Lower lobe of right lung (tissue), 2 donors: ENCODE measurements around the gene TEX55. TPM values are rescaled to one million over a fixed set of nuclear protein-coding genes. Genes with fewer than 3 reads are reported as not detected.
"Not testable (repeated sequence)": the region's sequence is repeated elsewhere in the genome, so short reads cannot be mapped to it uniquely, and the experiment has no call there.

Experiments used
- ATAC-seq, 2 donors: fragments of 200-7000 bp; cut with Tn5 transposase; one replicate each; pipeline ENCODE4 v1.9.1; 2020 to 2022; ENCODE audit warnings: mild to moderate bottlenecking in 2 of 2, moderate library complexity in 2 of 2
- DNase-seq: peaks from one replicate; pipeline ENCODE4 v3.0.0-alpha.2; 2020
- H3K27ac ChIP-seq: fragments of 200-600 bp; one replicate; pipeline ENCODE4 v1.8.0; 2022
- H3K27me3 ChIP-seq: fragments of 200-600 bp; one replicate; pipeline ENCODE4 v1.8.0; 2022; ENCODE audit warnings: low read depth
- H3K36me3 ChIP-seq: fragments of 200-600 bp; one replicate; pipeline ENCODE4 v1.8.0; 2022; ENCODE audit warnings: mild to moderate bottlenecking
- H3K4me1 ChIP-seq: fragments of 200-600 bp; one replicate; pipeline ENCODE4 v1.8.0; 2022
- H3K4me3 ChIP-seq: fragments of 200-600 bp; one replicate; pipeline ENCODE4 v1.8.0; 2022; ENCODE audit warnings: mild to moderate bottlenecking
- H3K9me3 ChIP-seq: fragments of 200-600 bp; one replicate; pipeline ENCODE4 v1.8.0; 2022
- CTCF ChIP-seq: fragments of 200-600 bp; IDR thresholded peaks from one replicate; pipeline ENCODE4 v1.8.0; 2022; ENCODE audit warnings: antibody characterized with exemption, mild to moderate bottlenecking
- intact Hi-C: fragments of 100-400 bp; cut with DNase I; formaldehyde crosslinking; loops from one replicate; pipeline ENCODE4 v1.11.0; 2022
- total RNA-seq: library from RNA; stranded (reverse); fragmentation: NEBNext Ultra II Directional; extraction: Animal tissue kit (Norgen Biotek cat#: 25700); gene quantifications from one replicate; pipeline ENCODE4 v1.2.1, GENCODE V29; 2021
- donor health status: DM: no; HTN: yes; CAD: no; lungs with severe emphysema.

Gene TEX55
- total RNA-seq, 1 donor from 2014 or later = not detected

- DNase-seq (no peak), ATAC-seq (no peak)
- no peak for TF ChIP-seq CTCF
- H3K4me1 ChIP-seq = no peaks in the 10 kb centered on the region
- no peak overlapping the region for H3K4me3 ChIP-seq
- H3K36me3 ChIP-seq = no peaks in the 10 kb centered on the region
- no peak overlapping the region for H3K27ac ChIP-seq
- H3K9me3 ChIP-seq = no peaks in the 10 kb centered on the region
- intact Hi-C loops = no loop called here
- no peaks in the 10 kb centered on the region for H3K27me3 ChIP-seq
Measured at GRCh38 chr3:119149484-119149883, 3.5 kb downstream of the TEX55 start.

- intact Hi-C loops = no loop called here
- ATAC-seq = no peak
- no peak overlapping the region for H3K27ac ChIP-seq
- no peak for DNase-seq
- no peak overlapping the region for H3K4me3 ChIP-seq
- no peaks in the 10 kb centered on the region for H3K9me3 ChIP-seq
- no peak for TF ChIP-seq CTCF
- H3K36me3 ChIP-seq = no peaks in the 10 kb centered on the region
- H3K27me3 ChIP-seq = no peaks in the 10 kb centered on the region
- H3K4me1 ChIP-seq = no peaks in the 10 kb centered on the region
Measured at GRCh38 chr3:119156868-119157267, 10.9 kb downstream of the TEX55 start.

- ATAC-seq (no peak), DNase-seq (no peak)
- TF ChIP-seq CTCF = no peak
- H3K36me3 ChIP-seq = no peaks in the 10 kb centered on the region
- H3K4me3 ChIP-seq = no peak overlapping the region
- H3K27me3 ChIP-seq = no peaks in the 10 kb centered on the region
- H3K27ac ChIP-seq = no peak overlapping the region
- no peaks in the 10 kb centered on the region for H3K9me3 ChIP-seq
- intact Hi-C loops = no loop called here
- H3K4me1 ChIP-seq = no peaks in the 10 kb centered on the region
Measured at GRCh38 chr3:119157971-119158370, 12.0 kb downstream of the TEX55 start.

- no peak for TF ChIP-seq CTCF
- no peaks in the 10 kb centered on the region for H3K27me3 ChIP-seq
- no peak overlapping the region for H3K27ac ChIP-seq
- H3K9me3 ChIP-seq = no peaks in the 10 kb centered on the region
- H3K36me3 ChIP-seq = no peaks in the 10 kb centered on the region
- H3K4me1 ChIP-seq = no peaks in the 10 kb centered on the region
- DNase-seq = no peak
- no peak overlapping the region for H3K4me3 ChIP-seq
- ATAC-seq = no peak
- intact Hi-C loops = no loop called here
Measured at GRCh38 chr3:119160361-119160760, 14.4 kb downstream of the TEX55 start.

GRCh38 chr3:119160815-119161214, 14.8 kb downstream of the TEX55 start:
- no peaks in the 10 kb centered on the region for H3K9me3 ChIP-seq
- no peaks in the 10 kb centered on the region for H3K36me3 ChIP-seq
- H3K27ac ChIP-seq = no peak overlapping the region
- H3K27me3 ChIP-seq = no peaks in the 10 kb centered on the region
- ATAC-seq (no peak), DNase-seq (no peak)
- intact Hi-C loops = no loop called here
- no peak overlapping the region for H3K4me3 ChIP-seq
- TF ChIP-seq CTCF = no peak
- no peaks in the 10 kb centered on the region for H3K4me1 ChIP-seq

GRCh38 chr3:119161240-119161639, 15.3 kb downstream of the TEX55 start:
- Histone ChIP-seq H3K36me3 (no peaks in the 10 kb centered on the region), H3K9me3 (no peaks in the 10 kb centered on the region), H3K27me3 (no peaks in the 10 kb centered on the region), H3K4me3 (no peak overlapping the region), H3K4me1 (no peaks in the 10 kb centered on the region), H3K27ac (no peak overlapping the region)
- TF ChIP-seq CTCF = no peak
- ATAC-seq (no peak), DNase-seq (no peak)
- intact Hi-C loops = no loop called here

GRCh38 chr3:119164745-119165144, 18.8 kb downstream of the TEX55 start:
- intact Hi-C loops = not testable (repeated sequence)

More at GRCh38 chr3:119164745-119165144, 18.8 kb downstream of the TEX55 start:
- H3K36me3 ChIP-seq, ATAC-seq, H3K4me3 ChIP-seq, H3K27ac ChIP-seq, H3K27me3 ChIP-seq, H3K9me3 ChIP-seq, H3K4me1 ChIP-seq, DNase-seq: not testable (repeated sequence)
